HEK293 (cell line): ENCODE results near the gene WDR88.

ENCODE experiments used
- CTCF ChIA-PET: fragments of 350-600 bp; formaldehyde crosslinking; extraction: SDS; loops from one replicate; lab custom pipeline; 2021; ENCODE audit warnings: antibody characterized with exemption; lab: Yijun Ruan, JAX
- POLR2A ChIA-PET: fragments of 300-600 bp; formaldehyde crosslinking; extraction: SDS; loops from one replicate; lab custom pipeline; 2020; ENCODE audit warnings: antibody characterized with exemption, inconsistent platforms; lab: Yijun Ruan, JAX
- H3K27ac ChIP-seq: fragments of 200-500 bp; sonication (Bioruptor generic); 2 replicates; pipeline ENCODE4 v1.5.1; 2014; ENCODE audit warnings: low read depth, low read length, control low read depth, inconsistent platforms; ENCODE audit errors: extremely low read depth
- H3K36me3 ChIP-seq, 2 experiments: fragments of 200-500 bp in 1 of 2; sonication (Bioruptor generic) in 1 of 2; 1 replicate in 1 of 2; 2 replicates in 1 of 2; pipeline ENCODE4 v1.5.1; 2014 to 2017; ENCODE audit warnings: inconsistent platforms in 2 of 2, low read length in 2 of 2; ENCODE audit not compliant: control insufficient read depth in 2 of 2, insufficient read depth in 1 of 2
- H3K4me1 ChIP-seq: fragments of 200-500 bp; sonication (Bioruptor generic); 2 replicates; pipeline ENCODE4 v1.5.1; 2014; ENCODE audit warnings: mild to moderate bottlenecking, low read length, inconsistent platforms; ENCODE audit not compliant: control insufficient read depth, insufficient read depth
- H3K4me3 ChIP-seq: 2 replicates; pipeline ENCODE4 v1.5.1; 2011; ENCODE audit warnings: low read depth, mild to moderate bottlenecking, control low read depth, low read length, moderate library complexity
- H3K9me3 ChIP-seq: fragments of 200-500 bp; sonication (Bioruptor generic); 2 replicates; pipeline ENCODE4 v1.5.1; 2014; ENCODE audit warnings: low read depth, low read length, inconsistent platforms; ENCODE audit not compliant: control insufficient read depth, insufficient read depth
- HOXD13 ChIP-seq: sonication (generic); formaldehyde crosslinking; IDR thresholded peaks from 2 replicates; pipeline ENCODE4 v1.8.0; 2022; ENCODE audit warnings: missing genetic modification reagents, borderline replicate concordance
- IKZF3 ChIP-seq: fragments of 450-650 bp; IDR thresholded peaks from 2 replicates; pipeline ENCODE4 v1.5.0; 2018; ENCODE audit warnings: missing biosample characterization, mild to moderate bottlenecking, missing genetic modification characterization, moderate library complexity
- KLF1 ChIP-seq: fragments of 450-650 bp; formaldehyde crosslinking; IDR thresholded peaks from 2 replicates; pipeline ENCODE4 v1.5.1; 2016; ENCODE audit warnings: missing biosample characterization, missing genetic modification characterization
- KLF8 ChIP-seq: fragments of 450-650 bp; formaldehyde crosslinking; IDR thresholded peaks from 2 replicates; pipeline ENCODE4 v1.5.1; 2016; ENCODE audit warnings: missing biosample characterization, missing genetic modification characterization
- MZF1 ChIP-seq: fragments of 450-650 bp; formaldehyde crosslinking; IDR thresholded peaks from 2 replicates; pipeline ENCODE4 v1.5.1; 2017; ENCODE audit warnings: missing biosample characterization, missing genetic modification characterization, borderline replicate concordance
- SALL2 ChIP-seq: fragments of 450-650 bp; formaldehyde crosslinking; IDR thresholded peaks from 2 replicates; pipeline ENCODE4 v1.5.0; 2017; ENCODE audit warnings: missing biosample characterization, mild to moderate bottlenecking, missing genetic modification characterization, borderline replicate concordance
- ZNF10 ChIP-seq: fragments of 450-650 bp; formaldehyde crosslinking; IDR thresholded peaks from 2 replicates; pipeline ENCODE4 v1.5.1; 2017; ENCODE audit warnings: missing biosample characterization, missing genetic modification characterization
- ZNF112 ChIP-seq: fragments of 450-650 bp; formaldehyde crosslinking; IDR thresholded peaks from 2 replicates; pipeline ENCODE4 v1.5.0; 2017; ENCODE audit warnings: missing biosample characterization, missing genetic modification characterization
- ZNF114 ChIP-seq: fragments of 450-650 bp; formaldehyde crosslinking; IDR thresholded peaks from 2 replicates; pipeline ENCODE4 v1.5.0; 2017; ENCODE audit warnings: missing biosample characterization, missing genetic modification characterization
- ZNF155 ChIP-seq: fragments of 450-650 bp; formaldehyde crosslinking; IDR thresholded peaks from 2 replicates; pipeline ENCODE4 v1.5.1; 2016; ENCODE audit warnings: missing biosample characterization, missing genetic modification characterization
- ZNF223 ChIP-seq: fragments of 450-650 bp; formaldehyde crosslinking; IDR thresholded peaks from 2 replicates; pipeline ENCODE4 v1.5.1; 2016; ENCODE audit warnings: missing biosample characterization, missing genetic modification characterization
- ZNF335 ChIP-seq: fragments of 450-650 bp; formaldehyde crosslinking; conservative IDR thresholded peaks from 2 replicates; pipeline ENCODE4 v1.5.1; 2016; ENCODE audit warnings: missing biosample characterization, missing genetic modification characterization
- ZNF521 ChIP-seq: fragments of 450-650 bp; formaldehyde crosslinking; IDR thresholded peaks from 2 replicates; pipeline ENCODE4 v1.5.1; 2017; ENCODE audit warnings: missing biosample characterization, mild to moderate bottlenecking, missing genetic modification characterization
- ZNF544 ChIP-seq: fragments of 450-650 bp; formaldehyde crosslinking; IDR thresholded peaks from 2 replicates; pipeline ENCODE4 v1.5.0; 2017; ENCODE audit warnings: missing biosample characterization, missing genetic modification characterization
- ZNF561 ChIP-seq: fragments of 450-650 bp; IDR thresholded peaks from 2 replicates; pipeline ENCODE4 v1.5.1; 2018; ENCODE audit warnings: missing biosample characterization, missing genetic modification characterization, borderline replicate concordance
- ZNF585B ChIP-seq: fragments of 450-650 bp; formaldehyde crosslinking; IDR thresholded peaks from 2 replicates; pipeline ENCODE4 v1.5.1; 2016; ENCODE audit warnings: missing biosample characterization, missing genetic modification characterization
- ZNF610 ChIP-seq: fragments of 450-650 bp; formaldehyde crosslinking; IDR thresholded peaks from 2 replicates; pipeline ENCODE4 v1.5.1; 2016; ENCODE audit warnings: missing biosample characterization, missing genetic modification characterization, borderline replicate concordance
- ZNF623 ChIP-seq: fragments of 450-650 bp; formaldehyde crosslinking; IDR thresholded peaks from 2 replicates; pipeline ENCODE4 v1.5.1; 2016; ENCODE audit warnings: missing biosample characterization, missing genetic modification characterization
- ZNF670 ChIP-seq: fragments of 450-650 bp; formaldehyde crosslinking; IDR thresholded peaks from 2 replicates; pipeline ENCODE4 v1.5.1; 2016; ENCODE audit warnings: missing biosample characterization, missing genetic modification characterization, low read depth
- ZNF768 ChIP-seq: fragments of 450-650 bp; formaldehyde crosslinking; IDR thresholded peaks from 2 replicates; pipeline ENCODE4 v1.5.1; 2018; ENCODE audit warnings: missing biosample characterization, mild to moderate bottlenecking, missing genetic modification characterization
- ZNF843 ChIP-seq: fragments of 450-650 bp; formaldehyde crosslinking; IDR thresholded peaks from 2 replicates; pipeline ENCODE4 v1.5.1; 2016; ENCODE audit warnings: missing biosample characterization, missing genetic modification characterization
- TF ChIP-seq, protein P1 (sequence below): fragments of 450-650 bp; formaldehyde crosslinking; IDR thresholded peaks from 2 replicates; pipeline ENCODE4 v1.5.1; 2016; ENCODE audit warnings: missing biosample characterization, missing genetic modification characterization
- TF ChIP-seq, protein P2 (sequence below): fragments of 450-650 bp; IDR thresholded peaks from 2 replicates; pipeline ENCODE4 v1.5.1; 2018; ENCODE audit warnings: missing biosample characterization, mild to moderate bottlenecking, missing genetic modification characterization
- TF ChIP-seq, protein P3 (sequence below): IDR thresholded peaks from 2 replicates; pipeline ENCODE4 v1.6.1; 2011; ENCODE audit warnings: mild to moderate bottlenecking, low read depth, low read length, borderline replicate concordance
- TF ChIP-seq, protein P4 (sequence below): fragments of 450-650 bp; formaldehyde crosslinking; IDR thresholded peaks from 2 replicates; pipeline ENCODE4 v1.5.1; 2017; ENCODE audit warnings: missing biosample characterization, missing genetic modification characterization
- TF ChIP-seq, protein P5 (sequence below): fragments of 450-650 bp; formaldehyde crosslinking; IDR thresholded peaks from 2 replicates; pipeline ENCODE4 v1.5.1; 2016; ENCODE audit warnings: missing biosample characterization, missing genetic modification characterization
- TF ChIP-seq, protein P6 (sequence below): fragments of 450-650 bp; formaldehyde crosslinking; IDR thresholded peaks from 2 replicates; pipeline ENCODE4 v1.5.1; 2017; ENCODE audit warnings: missing biosample characterization, missing genetic modification characterization

WDR88 gene

DNA sequence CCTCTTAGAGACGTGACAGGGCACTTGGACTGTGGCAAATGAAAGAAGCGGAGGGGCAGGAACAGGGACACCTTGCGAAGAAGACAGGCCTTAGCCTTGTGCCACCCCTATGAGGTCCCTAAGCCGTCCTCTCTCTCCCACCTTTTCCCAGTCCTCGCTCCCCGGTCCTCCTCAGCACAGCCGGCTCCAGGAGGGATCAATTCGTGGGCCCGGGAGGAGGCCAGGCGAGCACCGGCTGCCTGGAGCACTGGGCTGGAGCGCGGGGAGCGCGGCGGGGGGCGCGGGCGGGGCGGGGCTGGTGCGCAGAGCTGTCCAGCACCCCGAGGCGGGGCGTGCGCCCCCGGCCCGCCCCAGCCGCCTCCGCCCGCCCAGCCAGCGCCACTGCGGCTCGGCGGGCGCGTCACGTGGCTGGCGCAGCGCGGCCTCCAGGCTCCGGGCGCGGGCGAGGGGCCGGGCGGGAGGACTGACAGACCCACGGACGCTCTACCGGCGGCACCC lies 62.0 kb downstream of the WDR88 start, which contains the start of gene LRP3:
LRP3 (plus strand) TSS at position 466 of the 498 bp plus-strand sequence. CDS start 456 bp downstream, outside the sequence.
- POLR2A ChIA-PET, result interaction anchor here (0.9 kb wide), 1 partner anchor 9 kb away, joined by 5 read pairs; no protein-coding TSS in a partner anchor
- CTCF ChIA-PET, result interaction anchor here (0.5 to 12.3 kb wide), 5 partner anchors 9 to 584 kb away, joined by 3 to 154 read pairs (median 30); no protein-coding TSS in a partner anchor
- H3K27ac ChIP-seq, result peak within 1 kb of the TSS; percentile 95
- H3K4me1 ChIP-seq, result peaks cover 15% of the 10 kb centered on the region
- no peaks in the 10 kb centered on the region for H3K9me3 ChIP-seq
- H3K4me3 ChIP-seq, result peak within 1 kb of the TSS; percentile 47
- peaks cover 22 to 25% of the 10 kb centered on the region in 2 experiments for H3K36me3 ChIP-seq
- TF ChIP-seq, protein P1, sequence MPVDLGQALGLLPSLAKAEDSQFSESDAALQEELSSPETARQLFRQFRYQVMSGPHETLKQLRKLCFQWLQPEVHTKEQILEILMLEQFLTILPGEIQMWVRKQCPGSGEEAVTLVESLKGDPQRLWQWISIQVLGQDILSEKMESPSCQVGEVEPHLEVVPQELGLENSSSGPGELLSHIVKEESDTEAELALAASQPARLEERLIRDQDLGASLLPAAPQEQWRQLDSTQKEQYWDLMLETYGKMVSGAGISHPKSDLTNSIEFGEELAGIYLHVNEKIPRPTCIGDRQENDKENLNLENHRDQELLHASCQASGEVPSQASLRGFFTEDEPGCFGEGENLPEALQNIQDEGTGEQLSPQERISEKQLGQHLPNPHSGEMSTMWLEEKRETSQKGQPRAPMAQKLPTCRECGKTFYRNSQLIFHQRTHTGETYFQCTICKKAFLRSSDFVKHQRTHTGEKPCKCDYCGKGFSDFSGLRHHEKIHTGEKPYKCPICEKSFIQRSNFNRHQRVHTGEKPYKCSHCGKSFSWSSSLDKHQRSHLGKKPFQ (tag by site-specific recombination), result no peak
- TF ChIP-seq ZNF843 (tag by site-specific recombination) (no peak), ZNF114 (tag by site-specific recombination) (no peak), ZNF610 (no peak), ZNF112 (no peak), ZNF223 (tag by site-specific recombination) (no peak), ZNF670 (tag by site-specific recombination) (no peak), ZNF521 (tag by site-specific recombination) (no peak), HOXD13 (CRISPR knock-in tag) (no peak), KLF1 (no peak), ZNF335 (tag by site-specific recombination) (peak; percentile 96), ZNF561 (tag by site-specific recombination) (no peak), SALL2 (no peak), IKZF3 (peak; percentile 85), ZNF155 (no peak), MZF1 (no peak), ZNF768 (no peak), ZNF10 (no peak), ZNF623 (tag by site-specific recombination) (no peak), KLF8 (tag by site-specific recombination) (peak; percentile 29; the same call in 1 of the 2 replicates), ZNF544 (no peak), ZNF585B (tag by site-specific recombination) (no peak)
- TF ChIP-seq, protein P2, sequence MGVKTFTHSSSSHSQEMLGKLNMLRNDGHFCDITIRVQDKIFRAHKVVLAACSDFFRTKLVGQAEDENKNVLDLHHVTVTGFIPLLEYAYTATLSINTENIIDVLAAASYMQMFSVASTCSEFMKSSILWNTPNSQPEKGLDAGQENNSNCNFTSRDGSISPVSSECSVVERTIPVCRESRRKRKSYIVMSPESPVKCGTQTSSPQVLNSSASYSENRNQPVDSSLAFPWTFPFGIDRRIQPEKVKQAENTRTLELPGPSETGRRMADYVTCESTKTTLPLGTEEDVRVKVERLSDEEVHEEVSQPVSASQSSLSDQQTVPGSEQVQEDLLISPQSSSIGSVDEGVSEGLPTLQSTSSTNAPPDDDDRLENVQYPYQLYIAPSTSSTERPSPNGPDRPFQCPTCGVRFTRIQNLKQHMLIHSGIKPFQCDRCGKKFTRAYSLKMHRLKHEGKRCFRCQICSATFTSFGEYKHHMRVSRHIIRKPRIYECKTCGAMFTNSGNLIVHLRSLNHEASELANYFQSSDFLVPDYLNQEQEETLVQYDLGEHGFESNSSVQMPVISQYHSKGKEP (tag by site-specific recombination), result no peak
- TF ChIP-seq, protein P3, sequence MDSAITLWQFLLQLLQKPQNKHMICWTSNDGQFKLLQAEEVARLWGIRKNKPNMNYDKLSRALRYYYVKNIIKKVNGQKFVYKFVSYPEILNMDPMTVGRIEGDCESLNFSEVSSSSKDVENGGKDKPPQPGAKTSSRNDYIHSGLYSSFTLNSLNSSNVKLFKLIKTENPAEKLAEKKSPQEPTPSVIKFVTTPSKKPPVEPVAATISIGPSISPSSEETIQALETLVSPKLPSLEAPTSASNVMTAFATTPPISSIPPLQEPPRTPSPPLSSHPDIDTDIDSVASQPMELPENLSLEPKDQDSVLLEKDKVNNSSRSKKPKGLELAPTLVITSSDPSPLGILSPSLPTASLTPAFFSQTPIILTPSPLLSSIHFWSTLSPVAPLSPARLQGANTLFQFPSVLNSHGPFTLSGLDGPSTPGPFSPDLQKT, result no peak
- TF ChIP-seq, protein P4, sequence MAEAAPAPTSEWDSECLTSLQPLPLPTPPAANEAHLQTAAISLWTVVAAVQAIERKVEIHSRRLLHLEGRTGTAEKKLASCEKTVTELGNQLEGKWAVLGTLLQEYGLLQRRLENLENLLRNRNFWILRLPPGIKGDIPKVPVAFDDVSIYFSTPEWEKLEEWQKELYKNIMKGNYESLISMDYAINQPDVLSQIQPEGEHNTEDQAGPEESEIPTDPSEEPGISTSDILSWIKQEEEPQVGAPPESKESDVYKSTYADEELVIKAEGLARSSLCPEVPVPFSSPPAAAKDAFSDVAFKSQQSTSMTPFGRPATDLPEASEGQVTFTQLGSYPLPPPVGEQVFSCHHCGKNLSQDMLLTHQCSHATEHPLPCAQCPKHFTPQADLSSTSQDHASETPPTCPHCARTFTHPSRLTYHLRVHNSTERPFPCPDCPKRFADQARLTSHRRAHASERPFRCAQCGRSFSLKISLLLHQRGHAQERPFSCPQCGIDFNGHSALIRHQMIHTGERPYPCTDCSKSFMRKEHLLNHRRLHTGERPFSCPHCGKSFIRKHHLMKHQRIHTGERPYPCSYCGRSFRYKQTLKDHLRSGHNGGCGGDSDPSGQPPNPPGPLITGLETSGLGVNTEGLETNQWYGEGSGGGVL (tag by site-specific recombination), result no peak
- TF ChIP-seq, protein P5, sequence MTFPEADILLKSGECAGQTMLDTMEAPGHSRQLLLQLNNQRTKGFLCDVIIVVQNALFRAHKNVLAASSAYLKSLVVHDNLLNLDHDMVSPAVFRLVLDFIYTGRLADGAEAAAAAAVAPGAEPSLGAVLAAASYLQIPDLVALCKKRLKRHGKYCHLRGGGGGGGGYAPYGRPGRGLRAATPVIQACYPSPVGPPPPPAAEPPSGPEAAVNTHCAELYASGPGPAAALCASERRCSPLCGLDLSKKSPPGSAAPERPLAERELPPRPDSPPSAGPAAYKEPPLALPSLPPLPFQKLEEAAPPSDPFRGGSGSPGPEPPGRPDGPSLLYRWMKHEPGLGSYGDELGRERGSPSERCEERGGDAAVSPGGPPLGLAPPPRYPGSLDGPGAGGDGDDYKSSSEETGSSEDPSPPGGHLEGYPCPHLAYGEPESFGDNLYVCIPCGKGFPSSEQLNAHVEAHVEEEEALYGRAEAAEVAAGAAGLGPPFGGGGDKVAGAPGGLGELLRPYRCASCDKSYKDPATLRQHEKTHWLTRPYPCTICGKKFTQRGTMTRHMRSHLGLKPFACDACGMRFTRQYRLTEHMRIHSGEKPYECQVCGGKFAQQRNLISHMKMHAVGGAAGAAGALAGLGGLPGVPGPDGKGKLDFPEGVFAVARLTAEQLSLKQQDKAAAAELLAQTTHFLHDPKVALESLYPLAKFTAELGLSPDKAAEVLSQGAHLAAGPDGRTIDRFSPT (tag by site-specific recombination), result no peak
- TF ChIP-seq, protein P6, sequence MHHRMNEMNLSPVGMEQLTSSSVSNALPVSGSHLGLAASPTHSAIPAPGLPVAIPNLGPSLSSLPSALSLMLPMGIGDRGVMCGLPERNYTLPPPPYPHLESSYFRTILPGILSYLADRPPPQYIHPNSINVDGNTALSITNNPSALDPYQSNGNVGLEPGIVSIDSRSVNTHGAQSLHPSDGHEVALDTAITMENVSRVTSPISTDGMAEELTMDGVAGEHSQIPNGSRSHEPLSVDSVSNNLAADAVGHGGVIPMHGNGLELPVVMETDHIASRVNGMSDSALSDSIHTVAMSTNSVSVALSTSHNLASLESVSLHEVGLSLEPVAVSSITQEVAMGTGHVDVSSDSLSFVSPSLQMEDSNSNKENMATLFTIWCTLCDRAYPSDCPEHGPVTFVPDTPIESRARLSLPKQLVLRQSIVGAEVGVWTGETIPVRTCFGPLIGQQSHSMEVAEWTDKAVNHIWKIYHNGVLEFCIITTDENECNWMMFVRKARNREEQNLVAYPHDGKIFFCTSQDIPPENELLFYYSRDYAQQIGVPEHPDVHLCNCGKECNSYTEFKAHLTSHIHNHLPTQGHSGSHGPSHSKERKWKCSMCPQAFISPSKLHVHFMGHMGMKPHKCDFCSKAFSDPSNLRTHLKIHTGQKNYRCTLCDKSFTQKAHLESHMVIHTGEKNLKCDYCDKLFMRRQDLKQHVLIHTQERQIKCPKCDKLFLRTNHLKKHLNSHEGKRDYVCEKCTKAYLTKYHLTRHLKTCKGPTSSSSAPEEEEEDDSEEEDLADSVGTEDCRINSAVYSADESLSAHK (tag by site-specific recombination), result no peak
